ENCODE results near the gene ACAP1. TPM values are rescaled to one million over a fixed set of nuclear protein-coding genes. Genes with fewer than 3 reads are reported as not detected.

Gene ACAP1
- total RNA-seq, 1 experiment from 2014 or later = 8.8 TPM

- H3K27ac ChIP-seq (ENCODE audit: low read depth, low read length) = peak overlapping the region; percentile 37
- ATAC-seq (peak; percentile 77), DNase-seq (ENCODE audit: low read depth, low spot score) (peak; percentile 66)
- ChIA-PET POLR2A (interaction anchor here (1.1 kb wide), 3 partner anchors 15 to 76 kb away, joined by 5 to 7 read pairs (median 6); partner anchors contain the start of gene SLC2A4), RAD21 (ENCODE audit: low non-redundant PET in 1 of 2, low total read pairs in 2 of 2, uncharacterized antibody in 2 of 2, unreplicated experiment in 2 of 2) (interaction anchor here (0.7 to 1.9 kb wide), 8 partner anchors 15 to 603 kb away, joined by 3 to 17 read pairs (median 5); partner anchors contain the start of gene SLC2A4 (in 2 of the 2)), CTCF (interaction anchor here (0.6 to 2.1 kb wide), 19 partner anchors 9 to 275 kb away, joined by 3 to 38 read pairs (median 5); partner anchors contain the start of genes ACADVL, DLG4, NEURL4 and PHF23)
- H3K27me3 ChIP-seq (ENCODE audit: insufficient read depth, low read length) = no peaks in the 10 kb centered on the region
- H3K9ac ChIP-seq (ENCODE audit: low read length) = peak overlapping the region; percentile 51
- no TSS peak for BruUV-seq (replicated peaks)
- no peaks in the 10 kb centered on the region for H3K79me2 ChIP-seq (ENCODE audit: insufficient read depth, low read length)
- no peaks in the 10 kb centered on the region for H3K9me2 ChIP-seq (ENCODE audit: insufficient read depth)
- H2AFZ ChIP-seq (ENCODE audit: low read depth, low read length, poor library complexity, severe bottlenecking) = peak overlapping the region; percentile 95
- intact Hi-C loops (cut with micrococcal nuclease) = loop anchor here (1.0 to 5.0 kb wide), 4 partner anchors 16 to 249 kb away; partner anchors contain the start of gene CLDN7
- H3K4me1 ChIP-seq (ENCODE audit: control insufficient read depth in 1 of 2, insufficient read depth in 2 of 2, low read length in 2 of 2) = peaks cover 17 to 41% of the 10 kb centered on the region in 2 experiments; a peak in 3 of 4 replicates
- H4K20me1 ChIP-seq (ENCODE audit: insufficient read depth) = no peaks in the 10 kb centered on the region
- H3K9me3 ChIP-seq (ENCODE audit: control insufficient read depth in 1 of 2, insufficient read depth in 1 of 2, low read depth in 1 of 2, low read length in 2 of 2) = no peaks in the 10 kb centered on the region
- no peaks in the 10 kb centered on the region for H3K36me3 ChIP-seq (ENCODE audit: control insufficient read depth in 1 of 2, insufficient read depth in 2 of 2, low read length in 2 of 2)
- peak overlapping the region; percentile 25 to 33 for H3K4me3 ChIP-seq (replicated peaks in 1 of 2; ENCODE audit: low read depth in 1 of 2, low read length in 2 of 2)
- H3K4me2 ChIP-seq (ENCODE audit: low read length) = peak overlapping the region; percentile 70
- TF ChIP-seq TCF7L2 (IDR thresholded peaks at IDR 0.05; ENCODE audit: borderline replicate concordance, extremely low read depth, insufficient read depth, insufficient read length) (peak; percentile 45), POLR2AphosphoS5 (IDR thresholded peaks at IDR 0.05; ENCODE audit: low read depth, low read length) (0 out of 2 replicates have a peak, but pooled peaks have one; percentile 21), MAX (IDR thresholded peaks at IDR 0.05) (peak; percentile 97), EZH2phosphoT487 (IDR thresholded peaks at IDR 0.05; ENCODE audit: borderline replicate concordance) (no peak), ATF3 (IDR thresholded peaks at IDR 0.05) (no peak), REST (IDR thresholded peaks at IDR 0.05; ENCODE audit: low read depth) (no peak), RAD21 (IDR thresholded peaks at IDR 0.05; ENCODE audit: low read depth) (peak; percentile 97), JUND (IDR thresholded peaks at IDR 0.05) (no peak), SRF (IDR thresholded peaks at IDR 0.05; ENCODE audit: low read depth) (no peak), POLR2A (IDR thresholded peaks at IDR 0.05; ENCODE audit: borderline replicate concordance, extremely low read depth, insufficient read depth, insufficient read length) (no peak), CTCF (IDR thresholded peaks at IDR 0.05 in 2 of 3, conservative IDR thresholded peaks at IDR 0.05 in 1 of 3; ENCODE audit: borderline replicate concordance in 1 of 3, insufficient read depth in 1 of 3, low read depth in 2 of 3, low read length in 2 of 3) (peak; percentile 91 to 94 (median 93)), YY1 (IDR thresholded peaks at IDR 0.05; ENCODE audit: extremely low read depth, insufficient replicate concordance, low read depth, low read length) (peak; percentile 14), EZH2 (IDR thresholded peaks at IDR 0.05) (no peak), SIN3A (IDR thresholded peaks at IDR 0.05; ENCODE audit: low read depth) (no peak), ZFX (IDR thresholded peaks at IDR 0.05) (no peak), ZBTB33 (IDR thresholded peaks at IDR 0.05; ENCODE audit: extremely low read depth, insufficient replicate concordance, low read length) (no peak), CBX3 (IDR thresholded peaks at IDR 0.05; ENCODE audit: low read depth) (peak; percentile 38; the same call in 1 of the 2 replicates), ZNF274 (IDR thresholded peaks at IDR 0.05; ENCODE audit: low read depth, low read length) (no peak)
These were observed 40.0 kb upstream of the ACAP1 start for GRCh38 chr17:7296189-7296861.

All from HCT116 (cell line).